ENCODE data around the gene TNNT1. TPM values are rescaled to one million over a fixed set of nuclear protein-coding genes. Genes with fewer than 3 reads are reported as not detected.
A peak's percentile ranks its signal among the peaks of the same experiment; 100 is the strongest.

The TNNT1 gene
- total RNA-seq, 1 donor: not detected

- Histone ChIP-seq H3K9me3 (ENCODE audit: low read depth, low read length) (no peaks in the 10 kb centered on the region), H3K27me3 (ENCODE audit: insufficient read depth, low read length) (peaks cover 18% of the 10 kb centered on the region), H3K4me1 (ENCODE audit: insufficient read depth, low read length) (peaks cover 17% of the 10 kb centered on the region), H3K4me3 (ENCODE audit: insufficient read depth, low read length) (no peak overlapping the region), H3K4me2 (ENCODE audit: insufficient read depth, low read length) (no peak overlapping the region), H2AFZ (ENCODE audit: low read length) (no peak overlapping the region), H4K20me1 (ENCODE audit: insufficient read depth, low read length) (peaks cover 2% of the 10 kb centered on the region), H3K36me3 (ENCODE audit: insufficient read depth, low read length) (no peaks in the 10 kb centered on the region), H3K79me2 (ENCODE audit: insufficient read depth, low read length) (no peaks in the 10 kb centered on the region), H3K27ac (ENCODE audit: low read depth, low read length) (no peak overlapping the region)
- TF ChIP-seq CTCF (IDR thresholded peaks at IDR 0.05; ENCODE audit: extremely low read depth, low read depth, low read length): no peak
- DNase-seq (ENCODE audit: insufficient read length, low spot score, missing footprints): peak; percentile 84
Observed at GRCh38 chr19:55176076-55176475, 27.1 kb upstream of the TNNT1 start.

DNA sequence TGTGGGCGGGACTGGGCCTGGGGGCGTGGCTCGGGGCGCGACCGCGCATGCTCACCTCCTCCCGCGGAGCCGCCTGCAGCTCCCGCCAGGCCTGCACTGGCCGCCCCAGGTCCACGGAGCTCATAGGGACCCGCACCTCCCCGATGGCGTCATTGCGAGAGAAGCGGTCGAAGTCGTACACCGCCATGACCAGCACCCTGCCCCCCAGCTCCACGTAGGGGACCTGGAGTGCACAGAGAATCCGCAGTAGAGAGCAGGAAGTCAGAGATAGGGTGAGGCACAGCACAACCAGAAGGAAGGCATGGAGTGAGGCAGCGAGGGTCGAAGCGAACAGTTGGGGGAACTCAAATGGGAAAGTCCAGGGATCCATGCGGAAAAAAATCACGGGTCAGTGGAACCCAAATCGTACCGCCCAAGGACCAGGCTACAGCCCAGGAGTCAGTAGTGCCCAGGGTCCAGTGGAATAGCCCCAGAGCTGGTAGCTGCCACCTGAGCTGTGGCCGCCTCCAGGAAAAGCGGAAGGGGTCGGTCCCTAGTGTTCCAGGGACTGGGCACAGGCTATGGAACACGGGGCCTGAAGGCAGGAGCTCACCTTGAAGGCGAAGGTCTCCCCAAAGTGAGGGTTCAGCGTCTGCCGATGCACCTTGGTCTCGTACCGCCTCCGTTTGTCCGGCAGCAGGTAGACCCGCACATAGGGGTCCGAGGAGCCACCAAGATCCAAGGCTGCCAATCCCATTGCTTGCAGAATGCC is 26.3 kb upstream of the TNNT1 start:
- no peak overlapping the region for H3K4me2 ChIP-seq (ENCODE audit: insufficient read depth, low read length)
- H3K9me3 ChIP-seq (ENCODE audit: low read depth, low read length): no peaks in the 10 kb centered on the region
- TF ChIP-seq CTCF (IDR thresholded peaks at IDR 0.05; ENCODE audit: extremely low read depth, low read depth, low read length): no peak
- no peaks in the 10 kb centered on the region for H3K79me2 ChIP-seq (ENCODE audit: insufficient read depth, low read length)
- no peaks in the 10 kb centered on the region for H3K36me3 ChIP-seq (ENCODE audit: insufficient read depth, low read length)
- peak; percentile 85 for DNase-seq (ENCODE audit: insufficient read length, low spot score, missing footprints)
- H3K4me1 ChIP-seq (ENCODE audit: insufficient read depth, low read length): peaks cover 17% of the 10 kb centered on the region
- H3K4me3 ChIP-seq (ENCODE audit: insufficient read depth, low read length): no peak overlapping the region
- H2AFZ ChIP-seq (ENCODE audit: low read length): no peak overlapping the region
- peaks cover 2% of the 10 kb centered on the region for H4K20me1 ChIP-seq (ENCODE audit: insufficient read depth, low read length)
- H3K27me3 ChIP-seq (ENCODE audit: insufficient read depth, low read length): peaks cover 12% of the 10 kb centered on the region
- no peak overlapping the region for H3K27ac ChIP-seq (ENCODE audit: low read depth, low read length)

GRCh38 chr19:55174425-55175116 is 25.6 kb upstream of the TNNT1 start:
- no peak overlapping the region for H2AFZ ChIP-seq (ENCODE audit: low read length)
- peaks cover 2% of the 10 kb centered on the region for H4K20me1 ChIP-seq (ENCODE audit: insufficient read depth, low read length)

More at GRCh38 chr19:55174425-55175116, 25.6 kb upstream of the TNNT1 start:
- H3K4me1 ChIP-seq (ENCODE audit: insufficient read depth, low read length): peaks cover 15% of the 10 kb centered on the region
- no peak for TF ChIP-seq CTCF (IDR thresholded peaks at IDR 0.05; ENCODE audit: extremely low read depth, low read depth, low read length)
- no peaks in the 10 kb centered on the region for H3K79me2 ChIP-seq (ENCODE audit: insufficient read depth, low read length)
- peak; percentile 74 for DNase-seq (ENCODE audit: insufficient read length, low spot score, missing footprints)
- peak overlapping the region; percentile 80 for H3K4me3 ChIP-seq (ENCODE audit: insufficient read depth, low read length)
- no peaks in the 10 kb centered on the region for H3K36me3 ChIP-seq (ENCODE audit: insufficient read depth, low read length)
- peaks cover 7% of the 10 kb centered on the region for H3K27me3 ChIP-seq (ENCODE audit: insufficient read depth, low read length)
- no peaks in the 10 kb centered on the region for H3K9me3 ChIP-seq (ENCODE audit: low read depth, low read length)
- H3K27ac ChIP-seq (ENCODE audit: low read depth, low read length): no peak overlapping the region
- peak overlapping the region; percentile 89 for H3K4me2 ChIP-seq (ENCODE audit: insufficient read depth, low read length)
